GM18520 (cell line): ENCODE results near the gene MAMSTR.
"Not testable (repeated sequence)": the region's sequence is repeated elsewhere in the genome, so short reads cannot be mapped to it uniquely, and the experiment has no call there.

Experiments
- ATAC-seq: cut with Tn5 transposase; IDR thresholded peaks from one replicate; pipeline ENCODE4 v1.9.1; 2021; ENCODE audit not compliant: unreplicated experiment

Gene MAMSTR

DNA sequence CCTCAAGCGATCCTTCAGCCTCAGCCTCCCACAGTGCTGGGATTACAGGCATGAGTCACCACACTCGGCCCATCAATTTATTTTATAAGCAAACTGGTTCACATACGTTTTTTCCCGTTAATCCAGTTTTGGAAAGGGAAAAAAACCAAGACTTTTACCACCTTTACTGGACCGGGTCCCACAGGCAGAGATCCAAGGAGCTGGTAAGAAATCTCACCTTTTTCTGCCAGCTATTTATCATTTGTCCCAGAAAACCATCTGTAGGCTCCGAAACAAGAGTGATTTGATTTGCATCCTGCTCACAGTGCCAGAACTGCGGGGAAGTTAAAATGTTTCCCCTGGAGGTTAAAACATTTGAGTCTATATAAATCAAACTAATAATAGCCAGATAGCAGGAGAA lies 30.1 kb downstream of the MAMSTR start:
- ATAC-seq = no peak

- no peak for ATAC-seq
These were observed 31.7 kb downstream of the MAMSTR start for GRCh38 chr19:48687776-48688175.

GRCh38 chr19:48686637-48687036 lies 32.9 kb downstream of the MAMSTR start:
- ATAC-seq = not testable (repeated sequence)

DNA sequence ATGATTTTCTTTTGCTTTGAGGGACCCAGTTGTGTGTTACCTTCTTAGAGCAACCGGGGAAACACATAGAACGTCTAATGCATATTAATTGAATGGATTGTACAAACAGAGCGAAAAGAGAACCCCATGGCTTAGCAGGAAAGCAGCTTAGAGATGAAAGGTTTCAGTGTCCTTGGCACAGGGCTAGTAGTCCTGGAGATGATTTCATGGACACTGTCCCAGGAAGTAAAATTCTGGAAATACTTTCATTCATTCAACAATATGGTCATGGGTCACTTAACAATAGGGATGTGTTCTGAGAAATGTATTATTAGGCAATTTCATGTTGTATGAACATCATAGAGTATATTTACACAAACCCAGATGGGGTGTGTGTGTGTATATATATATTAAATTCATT lies 33.4 kb downstream of the MAMSTR start:
- ATAC-seq = no peak

DNA sequence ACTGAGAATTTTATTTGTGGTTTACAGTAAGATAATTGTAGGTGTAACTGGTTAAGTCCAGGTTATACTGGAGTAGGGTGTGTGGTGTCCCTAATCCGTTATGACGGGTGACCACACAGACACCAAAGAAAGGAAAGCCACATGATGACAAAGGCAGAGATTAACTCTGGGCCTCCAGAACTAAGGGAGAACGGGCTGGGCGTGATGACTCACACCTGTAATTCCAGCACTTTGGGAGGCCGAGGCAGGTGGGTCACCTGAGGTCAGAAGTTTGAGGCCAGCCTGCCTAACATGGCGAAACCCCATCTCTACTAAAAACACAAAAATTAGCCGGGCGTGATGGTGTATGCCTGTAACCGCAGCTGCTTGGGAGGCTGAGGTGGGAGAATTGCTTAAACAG lies 33.9 kb downstream of the MAMSTR start:
- ATAC-seq = no peak

- no peak for ATAC-seq
These were observed 36.2 kb downstream of the MAMSTR start for GRCh38 chr19:48683349-48683748.

- no peak for ATAC-seq
These were observed 38.4 kb downstream of the MAMSTR start for GRCh38 chr19:48681127-48681470.

GRCh38 chr19:48680436-48681126 lies 38.9 kb downstream of the MAMSTR start:
- ATAC-seq = no peak

DNA sequence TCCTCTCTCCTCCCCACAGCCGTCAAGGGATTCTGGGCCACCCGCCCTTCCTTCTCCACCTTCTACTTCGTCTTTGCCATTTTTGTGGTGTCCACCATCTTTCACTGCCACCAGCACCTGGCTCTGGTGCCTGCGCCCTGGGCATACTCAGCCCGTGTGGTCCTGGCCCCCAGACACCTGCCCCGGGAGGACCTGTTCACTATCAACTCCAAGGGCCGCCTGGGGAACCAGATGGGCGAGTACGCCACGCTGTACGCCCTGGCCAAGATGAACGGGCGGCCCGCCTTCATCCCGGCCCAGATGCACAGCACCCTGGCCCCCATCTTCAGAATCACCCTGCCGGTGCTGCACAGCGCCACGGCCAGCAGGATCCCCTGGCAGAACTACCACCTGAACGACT lies 39.5 kb downstream of the MAMSTR start:
- not testable (repeated sequence) for ATAC-seq

DNA sequence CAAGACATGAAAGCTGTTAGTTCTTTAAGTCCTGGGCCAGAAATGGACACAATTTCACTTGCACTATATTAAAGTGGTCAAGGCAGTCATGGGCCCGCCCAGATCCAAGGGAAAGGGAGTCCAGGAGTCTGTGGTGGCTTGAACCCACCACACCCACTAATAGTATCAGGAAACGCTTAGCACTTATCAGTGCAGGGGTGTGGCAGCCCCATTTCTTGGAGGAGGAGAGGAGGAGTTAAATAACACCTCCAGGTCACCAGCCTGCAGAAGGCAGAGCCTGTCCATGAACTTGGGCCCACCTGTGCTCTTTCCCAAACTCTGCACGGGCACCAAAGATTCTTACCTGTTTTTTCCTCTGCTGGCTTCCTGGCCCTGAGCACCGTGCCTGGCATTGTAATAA lies 41.3 kb downstream of the MAMSTR start:
- no peak for ATAC-seq

- ATAC-seq = no peak
These were observed 42.6 kb downstream of the MAMSTR start for GRCh38 chr19:48676887-48677286.

DNA sequence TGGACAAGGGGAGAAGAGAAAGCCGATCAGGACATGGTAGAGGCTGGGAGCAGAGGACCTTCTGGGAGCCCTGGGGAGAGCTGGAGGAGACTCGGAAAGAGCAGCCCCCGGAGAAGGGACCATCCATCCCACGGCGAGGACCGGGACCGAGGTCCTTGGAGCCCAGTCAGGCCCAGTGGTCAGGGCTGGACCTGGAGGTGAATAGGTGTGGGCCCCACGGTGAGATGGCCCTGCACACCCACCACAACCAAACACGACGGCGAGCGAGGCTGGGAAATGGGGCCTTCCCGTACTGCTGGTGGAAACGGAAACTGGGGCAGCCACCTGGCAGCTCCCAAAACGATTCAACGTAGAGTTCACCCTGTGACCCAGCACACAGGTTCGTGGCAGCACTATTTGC lies 43.0 kb downstream of the MAMSTR start:
- no peak for ATAC-seq

DNA sequence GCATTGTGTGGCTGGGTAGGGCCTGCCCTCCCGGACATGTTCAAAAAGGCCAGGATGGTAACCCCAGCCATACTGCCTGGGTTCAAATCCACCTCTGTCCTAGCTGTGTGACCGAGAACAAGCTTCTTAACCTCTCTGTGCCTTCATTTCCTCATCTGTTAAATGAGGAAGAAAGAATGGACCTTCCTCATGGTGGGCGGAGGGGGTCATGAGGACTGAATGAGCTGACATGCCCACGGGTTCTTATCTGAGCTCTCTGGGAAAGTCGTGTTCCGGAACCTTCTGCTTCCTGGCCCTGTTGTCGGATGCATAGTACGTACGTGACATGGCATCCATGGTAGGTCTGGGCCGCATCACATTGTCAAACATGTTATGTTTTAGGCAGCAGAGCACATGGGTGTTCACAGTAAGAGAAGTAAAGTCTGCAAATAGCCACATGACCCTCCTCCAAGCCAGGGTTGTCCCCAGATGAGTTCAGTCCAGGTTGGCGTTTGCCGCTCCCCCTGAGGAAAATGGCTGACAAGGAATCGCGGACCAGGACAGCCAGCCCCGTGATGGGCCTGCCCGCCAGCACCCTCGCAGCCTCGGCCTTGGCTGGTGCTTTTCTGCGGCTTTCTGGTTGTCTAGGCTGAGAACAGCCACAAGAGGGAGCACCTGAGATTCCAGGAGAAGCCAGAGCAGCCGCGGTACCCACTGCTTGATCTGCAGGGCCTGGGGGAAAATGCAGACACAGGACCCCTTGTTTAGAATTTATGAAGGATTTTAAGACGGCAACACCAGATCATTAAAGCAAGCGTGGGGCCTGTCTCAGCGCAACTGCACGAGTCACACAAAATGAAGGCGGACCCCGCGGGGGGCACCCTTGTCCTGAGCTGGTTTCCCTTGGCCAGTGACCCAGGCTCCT lies 44.4 kb downstream of the MAMSTR start:
- no peak for ATAC-seq

DNA sequence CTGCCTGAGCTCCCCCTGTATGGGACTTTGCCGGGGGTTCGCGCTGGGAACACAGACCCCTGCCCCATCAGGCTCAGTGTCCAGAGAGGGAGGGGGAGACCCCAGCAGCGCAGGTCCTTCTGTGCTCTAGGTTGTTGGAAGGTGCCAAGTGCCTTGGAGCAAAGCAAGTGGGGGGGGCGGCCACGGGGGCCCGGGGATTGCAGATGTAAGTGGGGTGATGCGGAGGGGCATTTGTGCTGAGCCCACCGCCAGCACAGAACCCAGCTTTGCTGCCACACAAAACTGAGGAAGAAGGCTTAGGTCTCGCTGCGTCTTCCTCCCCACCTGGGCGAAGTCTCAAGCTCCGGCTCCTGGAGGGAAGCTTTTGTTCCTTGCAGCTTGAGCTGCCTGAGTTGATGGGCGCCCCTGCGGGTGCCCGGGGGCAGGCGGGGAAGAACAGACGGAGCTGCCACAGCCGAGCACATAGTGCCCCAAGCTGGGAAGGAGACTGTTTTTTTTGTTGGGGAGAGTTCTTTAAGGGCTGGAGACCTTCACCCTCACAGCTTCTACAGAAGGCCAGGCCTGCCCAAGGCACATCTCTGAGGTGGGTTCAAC lies 45.2 kb downstream of the MAMSTR start:
- ATAC-seq = no peak

DNA sequence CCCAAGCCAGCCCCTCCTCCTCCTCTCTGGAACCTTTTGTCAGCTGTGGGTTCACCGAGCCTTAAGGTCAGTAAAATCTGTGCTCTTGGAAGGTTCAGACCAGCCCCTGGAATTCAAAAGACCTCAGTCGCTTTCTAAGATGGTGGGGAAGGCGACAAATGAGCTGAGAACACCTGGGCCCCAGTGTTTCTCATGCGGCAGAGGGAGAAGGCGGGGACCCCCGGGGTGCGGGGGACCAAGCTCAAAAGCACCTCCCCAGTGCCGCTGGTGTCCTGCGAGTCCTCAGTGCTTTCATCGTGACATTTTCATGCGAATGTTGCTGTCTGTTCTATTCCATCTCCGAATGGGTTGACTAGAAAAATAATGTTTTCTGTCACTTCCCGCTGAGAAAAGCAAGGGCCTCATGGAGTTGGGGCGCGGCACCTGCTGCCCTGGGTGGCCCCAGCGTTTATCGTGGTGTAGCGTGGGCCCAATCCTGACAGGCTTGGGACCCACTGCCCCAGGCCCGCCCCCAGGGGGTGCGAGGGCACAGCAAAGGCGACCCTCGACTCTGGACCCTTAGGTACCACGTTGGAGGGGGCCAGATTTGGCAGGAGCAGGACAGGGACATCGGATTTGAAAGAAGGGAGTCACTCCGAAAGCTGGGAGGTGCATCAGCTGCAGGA lies 46.0 kb downstream of the MAMSTR start:
- no peak for ATAC-seq

DNA sequence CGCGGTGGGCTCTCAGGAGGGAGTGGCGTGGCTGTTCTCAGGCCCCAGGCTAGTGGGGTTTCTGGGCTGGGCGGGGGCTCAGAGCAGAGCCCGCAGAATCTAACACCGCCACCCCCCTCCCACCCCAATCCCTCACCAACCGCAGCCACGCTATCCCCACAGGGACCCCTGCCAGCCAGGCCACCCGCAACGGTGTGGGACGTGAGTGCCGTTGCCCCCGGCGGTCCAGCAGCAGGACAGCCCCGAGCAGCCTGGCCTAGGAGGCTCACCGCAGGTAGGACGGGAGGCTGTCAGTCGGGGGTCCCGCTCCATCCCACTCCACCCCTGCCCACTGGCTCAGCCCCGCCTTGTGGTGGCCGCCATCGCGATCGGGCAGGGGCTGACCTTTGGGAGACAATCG lies 46.5 kb downstream of the MAMSTR start, which contains the start of gene NTN5:
Gene NTN5 (minus strand): TSS at position 24 of the 400 bp plus-strand sequence. CDS start 2,031 bp downstream, outside the sequence.
- no peak for ATAC-seq

DNA sequence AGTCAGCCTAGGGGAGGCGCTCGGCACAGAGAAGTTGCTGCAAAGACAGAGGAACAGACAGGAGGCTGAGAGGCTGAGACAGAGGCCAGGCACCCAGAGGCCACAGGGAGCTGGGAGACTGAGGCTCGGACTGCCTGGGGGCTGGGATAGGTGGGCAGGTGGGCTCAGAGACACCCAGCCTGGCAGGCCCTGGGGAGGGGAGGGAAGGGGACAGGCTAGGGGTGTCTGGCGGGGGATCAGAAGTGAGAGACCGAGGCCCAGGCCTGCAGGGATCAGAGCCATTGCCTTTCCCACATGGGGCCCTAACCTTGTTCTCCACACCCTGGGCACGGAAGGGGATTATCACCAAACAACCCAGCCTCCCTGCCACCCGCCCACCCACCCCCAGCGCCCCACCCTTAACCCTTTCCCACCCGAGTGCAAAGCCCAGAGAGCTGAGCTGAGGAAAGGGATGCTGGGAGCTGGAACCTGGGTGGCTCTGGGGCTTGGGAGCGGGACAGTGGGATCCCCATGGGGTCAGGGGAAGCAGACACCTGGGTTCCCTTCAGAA lies 48.0 kb downstream of the MAMSTR start:
- ATAC-seq = no peak

DNA sequence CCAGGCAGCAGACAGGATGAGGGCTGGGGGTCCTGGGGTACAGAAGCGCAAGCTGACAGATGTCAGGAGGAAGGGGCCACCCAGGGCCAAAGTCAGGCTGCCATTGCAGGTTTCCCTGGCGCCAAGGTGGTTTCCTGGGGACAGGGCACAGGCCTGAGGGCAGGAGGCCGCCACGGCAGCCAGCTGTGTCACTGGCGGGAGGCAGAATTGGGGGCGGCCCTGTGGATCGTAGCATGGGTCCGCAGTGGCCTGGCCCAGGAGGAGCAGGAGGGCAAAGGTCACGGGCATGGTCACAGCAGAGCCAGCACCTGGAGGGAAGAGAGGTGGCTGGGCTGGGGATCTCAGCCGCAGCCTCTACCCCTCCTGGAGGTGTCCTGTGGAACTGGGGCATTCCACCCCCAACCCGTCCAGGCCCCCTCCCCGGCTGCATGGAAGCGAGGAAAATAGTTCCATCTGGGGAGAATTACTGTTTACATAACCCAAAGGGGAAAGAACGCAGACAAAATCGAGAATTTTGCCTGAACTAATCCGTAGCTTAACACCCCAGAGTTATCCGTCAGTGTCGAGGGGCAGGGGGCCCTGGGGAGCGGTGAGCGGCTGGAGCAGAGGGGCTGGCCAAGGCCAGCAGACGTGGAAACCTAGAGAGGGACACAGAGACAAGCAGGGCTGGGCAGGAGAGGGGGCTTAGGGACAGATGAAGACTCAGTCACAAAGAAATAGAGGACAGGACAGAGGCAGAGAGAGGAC lies 48.7 kb downstream of the MAMSTR start:
- ATAC-seq = no peak

- no peak for ATAC-seq
These were observed 49.4 kb downstream of the MAMSTR start for GRCh38 chr19:48669903-48670668.

DNA sequence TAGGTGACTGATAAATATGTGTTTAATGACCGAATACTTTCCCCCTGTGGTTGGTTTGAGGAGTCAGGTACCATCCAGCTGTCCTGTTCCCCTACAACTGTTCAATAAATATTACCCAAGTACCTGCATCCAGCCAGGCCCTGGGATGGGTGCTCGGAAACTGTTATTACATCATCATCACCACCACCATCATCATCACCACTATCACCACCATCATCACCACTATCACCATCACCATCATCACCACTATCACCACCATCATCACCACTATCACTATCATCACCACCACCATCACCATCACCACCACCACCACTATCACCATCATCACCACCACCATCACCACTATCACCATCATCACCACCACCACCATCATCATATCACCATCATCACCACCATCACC lies 50.8 kb downstream of the MAMSTR start:
- no peak for ATAC-seq
